IMR-90 (cell line): ENCODE data around the gene CPSF2. TPM values are rescaled to one million over a fixed set of nuclear protein-coding genes. Genes with fewer than 3 reads are reported as not detected.

Experiments used
- ATAC-seq: fragments of 200-7000 bp; cut with Tn5 transposase; 2 replicates; pipeline ENCODE4 v1.9.1; 2020; ENCODE audit warnings: low read depth, mild to moderate bottlenecking, moderate library complexity
- BruUV-seq: library from RNA; stranded (reverse); fragments of 400-500 nt; replicated peaks from 2 replicates; lab custom pipeline; 2021; lab: Mats Ljungman, UMichigan
- CTCF ChIA-PET: fragments of 300-600 bp; formaldehyde crosslinking; extraction: SDS; loops from one replicate; lab custom pipeline; 2021; ENCODE audit warnings: antibody characterized with exemption; lab: Yijun Ruan, JAX
- POLR2A ChIA-PET: fragments of 300-600 bp; sonication (Branson Sonifier 250); formaldehyde crosslinking; loops from one replicate; lab custom pipeline; 2022; ENCODE audit warnings: antibody characterized with exemption; ENCODE audit not compliant: unreplicated experiment; lab: Charles Lee
- DNase-seq: peaks from one replicate; pipeline ENCODE4 v3.0.0; 2013
- H2AFZ ChIP-seq: replicated peaks from 2 replicates; pipeline ENCODE3; 2013; ENCODE audit warnings: low read length, mild to moderate bottlenecking; ENCODE audit not compliant: poor library complexity
- H2AK5ac ChIP-seq: 2 replicates; pipeline ENCODE4 v1.6.1; 2013; ENCODE audit warnings: low read depth, low read length, inconsistent platforms
- H2AK9ac ChIP-seq: replicated peaks from 2 replicates; pipeline ENCODE3; 2013; ENCODE audit warnings: mild to moderate bottlenecking, low read depth, low read length, moderate library complexity; ENCODE audit not compliant: poor library complexity
- H2BK120ac ChIP-seq: 2 replicates; pipeline ENCODE4 v1.6.1; 2013; ENCODE audit warnings: low read depth, low read length, inconsistent platforms
- H2BK15ac ChIP-seq: 3 replicates; pipeline ENCODE4 v1.6.1; 2013; ENCODE audit warnings: low read depth, low read length, inconsistent platforms
- H2BK20ac ChIP-seq: 2 replicates; pipeline ENCODE4 v1.6.1; 2013; ENCODE audit warnings: low read depth, mild to moderate bottlenecking, inconsistent platforms, low read length, moderate library complexity
- H2BK5ac ChIP-seq: 2 replicates; pipeline ENCODE4 v1.6.1; 2013; ENCODE audit warnings: mild to moderate bottlenecking, low read depth, low read length, inconsistent platforms; ENCODE audit not compliant: poor library complexity, severe bottlenecking
- H3K14ac ChIP-seq: replicated peaks from 2 replicates; pipeline ENCODE4 v1.6.1; 2013; ENCODE audit warnings: low read depth, low read length, inconsistent platforms
- H3K18ac ChIP-seq: 2 replicates; pipeline ENCODE4 v1.6.1; 2013; ENCODE audit warnings: low read depth, low read length, control low read depth
- H3K23ac ChIP-seq: 2 replicates; pipeline ENCODE4 v1.6.1; 2013; ENCODE audit warnings: low read depth, low read length, inconsistent platforms
- H3K27ac ChIP-seq: 2 replicates; pipeline ENCODE4 v1.5.1; 2013; ENCODE audit warnings: mild to moderate bottlenecking, control low read depth, low read length; ENCODE audit not compliant: insufficient read depth
- H3K27me3 ChIP-seq: 2 replicates; pipeline ENCODE4 v1.6.1; 2013; ENCODE audit warnings: low read length; ENCODE audit not compliant: control insufficient read depth, insufficient read depth
- H3K36me3 ChIP-seq: 2 replicates; pipeline ENCODE4 v1.6.1; 2013; ENCODE audit warnings: low read length, mixed read lengths; ENCODE audit not compliant: control insufficient read depth, insufficient read depth
- H3K4ac ChIP-seq: 2 replicates; pipeline ENCODE4 v1.6.1; 2013; ENCODE audit warnings: low read depth, low read length, inconsistent platforms
- H3K4me1 ChIP-seq: 2 replicates; pipeline ENCODE4 v1.6.1; 2013; ENCODE audit warnings: low read length, mixed read lengths; ENCODE audit not compliant: control insufficient read depth, insufficient read depth
- H3K4me2 ChIP-seq: 2 replicates; pipeline ENCODE4 v1.6.1; 2013; ENCODE audit warnings: low read depth, mild to moderate bottlenecking, control low read depth, low read length, moderate library complexity
- H3K4me3 ChIP-seq: 2 replicates; pipeline ENCODE4 v1.5.1; 2013; ENCODE audit warnings: low read depth, mild to moderate bottlenecking, control low read depth, low read length, moderate library complexity; ENCODE audit not compliant: insufficient read depth
- H3K56ac ChIP-seq: 2 replicates; pipeline ENCODE4 v1.6.1; 2013; ENCODE audit warnings: low read length, inconsistent platforms; ENCODE audit not compliant: insufficient read depth; ENCODE audit errors: extremely low read depth
- H3K79me1 ChIP-seq, 2 experiments: 2 replicates each; pipeline ENCODE4 v1.6.1; 2013; ENCODE audit warnings: low read length in 2 of 2, inconsistent platforms in 1 of 2, low read depth in 1 of 2
- H3K9ac ChIP-seq: 2 replicates; pipeline ENCODE4 v1.6.1; 2013; ENCODE audit warnings: low read depth, low read length, control low read depth
- H3K9me1 ChIP-seq: 2 replicates; pipeline ENCODE4 v1.6.1; 2013; ENCODE audit warnings: low read length, inconsistent platforms; ENCODE audit not compliant: insufficient read depth
- H3K9me3 ChIP-seq: 2 replicates; pipeline ENCODE4 v1.6.1; 2013; ENCODE audit warnings: low read length; ENCODE audit not compliant: control insufficient read depth, insufficient read depth
- H4K20me1 ChIP-seq: 2 replicates; pipeline ENCODE4 v1.6.1; 2013; ENCODE audit warnings: low read length, inconsistent platforms; ENCODE audit not compliant: insufficient read depth
- H4K5ac ChIP-seq: 2 replicates; pipeline ENCODE4 v1.6.1; 2013; ENCODE audit warnings: mild to moderate bottlenecking, low read depth, low read length, control low read depth
- H4K8ac ChIP-seq, 2 experiments: 2 replicates each; pipeline ENCODE4 v1.6.1; 2013; ENCODE audit warnings: low read depth in 2 of 2, low read length in 2 of 2, control low read depth in 1 of 2, inconsistent platforms in 1 of 2
- H4K91ac ChIP-seq: 2 replicates; pipeline ENCODE4 v1.6.1; 2013; ENCODE audit warnings: low read depth, low read length, inconsistent platforms; ENCODE audit not compliant: insufficient read depth
- BHLHE40 ChIP-seq: fragments of 150-350 bp; IDR thresholded peaks from 2 replicates; pipeline ENCODE4 v1.6.1; 2016; ENCODE audit warnings: mild to moderate bottlenecking, low read depth, low read length
- CEBPB ChIP-seq: IDR thresholded peaks from 2 replicates; pipeline ENCODE4 v1.6.1; 2012; ENCODE audit warnings: low read depth, low read length, improper control_type of control experiment
- CHD1 ChIP-seq: IDR thresholded peaks from 2 replicates; pipeline ENCODE4 v1.6.1; 2012; ENCODE audit warnings: low read depth, low read length, improper control_type of control experiment
- FOS ChIP-seq: fragments of 150-350 bp; IDR thresholded peaks from 2 replicates; pipeline ENCODE4 v1.6.1; 2016; ENCODE audit warnings: low read depth, low read length
- MAFK ChIP-seq: IDR thresholded peaks from 2 replicates; pipeline ENCODE4 v1.6.1; 2012; ENCODE audit warnings: low read depth, low read length, improper control_type of control experiment
- MAZ ChIP-seq: IDR thresholded peaks from 2 replicates; pipeline ENCODE4 v1.6.1; 2012; ENCODE audit warnings: low read depth, mild to moderate bottlenecking, low read length, improper control_type of control experiment, moderate library complexity, borderline replicate concordance
- MXI1 ChIP-seq: IDR thresholded peaks from 2 replicates; pipeline ENCODE4 v1.6.1; 2012; ENCODE audit warnings: low read depth, mild to moderate bottlenecking, low read length, moderate library complexity, borderline replicate concordance
- POLR2A ChIP-seq: IDR thresholded peaks from 2 replicates; pipeline ENCODE4 v1.6.1; 2012; ENCODE audit warnings: mild to moderate bottlenecking, low read depth, low read length
- RAD21 ChIP-seq: IDR thresholded peaks from 2 replicates; pipeline ENCODE4 v1.6.1; 2012; ENCODE audit warnings: low read length, improper control_type of control experiment
- WGBS, 2 experiments: methylation state at CpG; one replicate each; pipeline versions ENCODE4 v1.1.5 to v1.1.7; 2013; ENCODE audit warnings: missing lambda C conversion rate in 2 of 2; ENCODE audit not compliant: insufficient read length in 1 of 2; ENCODE audit errors: extremely low coverage in 2 of 2; 5-methylcytosine and 5-hydroxymethylcytosine counted together
- dilution Hi-C: fragments of 300-500 bp; cut with HindIII; formaldehyde crosslinking; loops from one replicate; pipeline ENCODE4 v1.14.3; 2018; ENCODE audit warnings: low sequenced_read_pairs; ENCODE audit not compliant: unreplicated experiment
- in situ Hi-C: fragments of 300-500 bp; cut with MboI; formaldehyde crosslinking; loops from 3 replicates; pipeline ENCODE4 v1.14.3; 2019; ENCODE audit warnings: low sequenced_read_pairs, inconsistent platforms, mixed read lengths
- intact Hi-C: fragments of 100-400 bp; cut with micrococcal nuclease; formaldehyde crosslinking; loops from 2 replicates; pipeline ENCODE4 v1.10.0; 2022
- polyA plus RNA-seq, 3 experiments: library from polyadenylated mRNA; depleted of rRNA; stranded (reverse); fragments of >200 nt; gene quantifications; 2 replicates each; pipeline ENCODE4 v1.2.3, GENCODE V29; 2012; ENCODE audit warnings: low replicate concordance in 1 of 3
- total RNA-seq: library from RNA; depleted of rRNA; stranded (reverse); fragments of >200 nt; gene quantifications from 2 replicates; pipeline ENCODE4 v1.2.3, GENCODE V29; 2012
- TF ChIP-seq, protein P1 (sequence below): fragments of 150-350 bp; IDR thresholded peaks from 2 replicates; pipeline ENCODE4 v1.6.1; 2017; ENCODE audit warnings: mild to moderate bottlenecking, antibody characterized with exemption, low read length, low read depth
- TF ChIP-seq, protein P2 (sequence below): conservative IDR thresholded peaks from 2 replicates; pipeline ENCODE4 v1.5.1; 2012; ENCODE audit warnings: mild to moderate bottlenecking, low read depth, low read length, improper control_type of control experiment
- TF ChIP-seq, protein P3 (sequence below): fragments of 150-350 bp; IDR thresholded peaks from 2 replicates; pipeline ENCODE4 v1.6.1; 2016; ENCODE audit warnings: low read depth, mild to moderate bottlenecking, low read length, moderate library complexity, borderline replicate concordance

Gene CPSF2
- total and polyA plus RNA-seq, 2 of the 4 experiments (the other 2 are of a cell fraction): 18.5 to 30.6 TPM

DNA sequence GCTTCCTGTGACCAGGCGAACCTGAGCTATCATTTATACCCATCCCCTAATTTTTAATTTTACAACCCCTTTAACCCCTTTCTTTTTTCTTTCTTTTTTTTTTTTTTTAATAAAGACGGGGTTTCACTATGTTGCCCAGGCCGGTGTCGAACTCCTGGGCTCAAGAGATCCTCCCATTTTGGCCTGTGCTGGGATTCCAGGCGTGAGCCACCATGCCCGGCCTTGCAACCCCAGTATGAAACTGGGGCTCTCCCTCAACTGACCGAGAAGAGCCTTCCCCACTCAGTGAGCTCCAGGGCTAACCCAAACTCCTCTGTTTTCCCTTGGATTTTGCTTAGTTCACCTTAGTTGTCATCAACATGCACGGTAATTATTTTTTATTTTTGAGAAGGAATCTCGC, 992 bp downstream of the CPSF2 start:
- in situ Hi-C loops: loop anchor here (5.0 to 10.0 kb wide), 3 partner anchors 335 to 672 kb away; partner anchors contain the start of gene GOLGA5
- intact Hi-C loops: loop anchor here (5.0 kb wide), 1 partner anchor 470 kb away; no protein-coding TSS in a partner anchor
- no peaks in the 10 kb centered on the region for H3K9me3 ChIP-seq
- no peak overlapping the region for H2BK120ac ChIP-seq
- ATAC-seq (no peak), DNase-seq (no peak)
- H3K4ac ChIP-seq: peak overlapping the region; percentile 99
- ChIA-PET POLR2A (interaction anchor here (0.7 to 0.8 kb wide), 2 partner anchors 177 to 386 kb away, joined by 3 to 15 read pairs; no protein-coding TSS in a partner anchor), CTCF (interaction anchor here (0.6 to 1.1 kb wide), 3 partner anchors 9 to 364 kb away, joined by 3 to 5 read pairs (median 4); no protein-coding TSS in a partner anchor)
- BruUV-seq: no TSS peak
- peak overlapping the region; percentile 98 for H3K14ac ChIP-seq
- TF ChIP-seq RAD21: no peak
- TF ChIP-seq MXI1: no peak
- TF ChIP-seq, protein P1, sequence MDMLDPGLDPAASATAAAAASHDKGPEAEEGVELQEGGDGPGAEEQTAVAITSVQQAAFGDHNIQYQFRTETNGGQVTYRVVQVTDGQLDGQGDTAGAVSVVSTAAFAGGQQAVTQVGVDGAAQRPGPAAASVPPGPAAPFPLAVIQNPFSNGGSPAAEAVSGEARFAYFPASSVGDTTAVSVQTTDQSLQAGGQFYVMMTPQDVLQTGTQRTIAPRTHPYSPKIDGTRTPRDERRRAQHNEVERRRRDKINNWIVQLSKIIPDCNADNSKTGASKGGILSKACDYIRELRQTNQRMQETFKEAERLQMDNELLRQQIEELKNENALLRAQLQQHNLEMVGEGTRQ: no peak
- no peak for TF ChIP-seq MAZ
- TF ChIP-seq, protein P2, sequence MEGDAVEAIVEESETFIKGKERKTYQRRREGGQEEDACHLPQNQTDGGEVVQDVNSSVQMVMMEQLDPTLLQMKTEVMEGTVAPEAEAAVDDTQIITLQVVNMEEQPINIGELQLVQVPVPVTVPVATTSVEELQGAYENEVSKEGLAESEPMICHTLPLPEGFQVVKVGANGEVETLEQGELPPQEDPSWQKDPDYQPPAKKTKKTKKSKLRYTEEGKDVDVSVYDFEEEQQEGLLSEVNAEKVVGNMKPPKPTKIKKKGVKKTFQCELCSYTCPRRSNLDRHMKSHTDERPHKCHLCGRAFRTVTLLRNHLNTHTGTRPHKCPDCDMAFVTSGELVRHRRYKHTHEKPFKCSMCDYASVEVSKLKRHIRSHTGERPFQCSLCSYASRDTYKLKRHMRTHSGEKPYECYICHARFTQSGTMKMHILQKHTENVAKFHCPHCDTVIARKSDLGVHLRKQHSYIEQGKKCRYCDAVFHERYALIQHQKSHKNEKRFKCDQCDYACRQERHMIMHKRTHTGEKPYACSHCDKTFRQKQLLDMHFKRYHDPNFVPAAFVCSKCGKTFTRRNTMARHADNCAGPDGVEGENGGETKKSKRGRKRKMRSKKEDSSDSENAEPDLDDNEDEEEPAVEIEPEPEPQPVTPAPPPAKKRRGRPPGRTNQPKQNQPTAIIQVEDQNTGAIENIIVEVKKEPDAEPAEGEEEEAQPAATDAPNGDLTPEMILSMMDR: no peak
- no peak for TF ChIP-seq BHLHE40
- TF ChIP-seq FOS: no peak
- TF ChIP-seq MAFK: no peak
- no peak for TF ChIP-seq CEBPB
- TF ChIP-seq POLR2A: no peak
- TF ChIP-seq, protein P3, sequence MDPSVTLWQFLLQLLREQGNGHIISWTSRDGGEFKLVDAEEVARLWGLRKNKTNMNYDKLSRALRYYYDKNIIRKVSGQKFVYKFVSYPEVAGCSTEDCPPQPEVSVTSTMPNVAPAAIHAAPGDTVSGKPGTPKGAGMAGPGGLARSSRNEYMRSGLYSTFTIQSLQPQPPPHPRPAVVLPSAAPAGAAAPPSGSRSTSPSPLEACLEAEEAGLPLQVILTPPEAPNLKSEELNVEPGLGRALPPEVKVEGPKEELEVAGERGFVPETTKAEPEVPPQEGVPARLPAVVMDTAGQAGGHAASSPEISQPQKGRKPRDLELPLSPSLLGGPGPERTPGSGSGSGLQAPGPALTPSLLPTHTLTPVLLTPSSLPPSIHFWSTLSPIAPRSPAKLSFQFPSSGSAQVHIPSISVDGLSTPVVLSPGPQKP: no peak
- no peak for TF ChIP-seq CHD1
- no peak overlapping the region for H2BK5ac ChIP-seq
- H4K91ac ChIP-seq: no peak overlapping the region
- H3K23ac ChIP-seq: peak overlapping the region; percentile 99
- H2BK15ac ChIP-seq: no peak overlapping the region
- no peak overlapping the region for H2BK20ac ChIP-seq
- no peak overlapping the region; the same call in 1 of the 2 replicates for H3K18ac ChIP-seq
- H4K5ac ChIP-seq: no peak overlapping the region; the same call in 1 of the 2 replicates
- H3K79me1 ChIP-seq: peaks cover 28 to 77% of the 10 kb centered on the region in 2 experiments
- peaks cover 2% of the 10 kb centered on the region; the same call in 1 of the 2 replicates for H3K4me1 ChIP-seq
- H3K56ac ChIP-seq: peak overlapping the region; percentile 93
- H3K36me3 ChIP-seq: no peaks in the 10 kb centered on the region; the same call in none of the 2 replicates
- 49% methylated on average over 5 of the region's 9 CpGs; no CpG with 5 or more reads in 1 of the 2 experiments for WGBS, 2 experiments
- no peaks in the 10 kb centered on the region; the same call in none of the 2 replicates for H3K9me1 ChIP-seq
- no peak overlapping the region for H2AFZ ChIP-seq
- peak overlapping the region; percentile 92 for H2AK5ac ChIP-seq
- dilution Hi-C loops: no loop called here
- H3K27ac ChIP-seq: peak overlapping the region; percentile 98
- no peaks in the 10 kb centered on the region; the same call in 1 of the 2 replicates for H4K20me1 ChIP-seq
- peak overlapping the region; percentile 89 for H3K4me2 ChIP-seq
- H4K8ac ChIP-seq: peak overlapping the region; percentile 94 to 98
- peak overlapping the region; percentile 95 for H3K4me3 ChIP-seq
- peak overlapping the region; percentile 97 for H2AK9ac ChIP-seq
- H3K27me3 ChIP-seq: no peaks in the 10 kb centered on the region
- H3K9ac ChIP-seq: peak overlapping the region; percentile 97
